Smooth muscle cell (in vitro differentiated cells): ENCODE data around the gene ILKAP. TPM values are rescaled to one million over a fixed set of nuclear protein-coding genes. Genes with fewer than 3 reads are reported as not detected.

Source experiments
- DNase-seq: peaks from one replicate; lab custom pipeline; 2025; ENCODE audit not compliant: unreplicated experiment; lab: John Stamatoyannopoulos, UW
- H2AFZ ChIP-seq: fragments of 200-600 bp; sonication (generic); 2 replicates; pipeline ENCODE4 v1.6.0; 2016; ENCODE audit warnings: antibody characterized with exemption, low read depth, mild to moderate bottlenecking
- H3F3A ChIP-seq: fragments of 200-600 bp; sonication (generic); 2 replicates; pipeline ENCODE4 v1.6.0; 2017; ENCODE audit warnings: antibody characterized with exemption, low read depth
- H3K27ac ChIP-seq: fragments of 200-600 bp; sonication (generic); 2 replicates; pipeline ENCODE4 v1.5.1; 2016; ENCODE audit warnings: low read depth, mild to moderate bottlenecking
- H3K27me3 ChIP-seq: fragments of 200-600 bp; sonication (generic); 2 replicates; pipeline ENCODE4 v1.6.1; 2016; ENCODE audit warnings: low read depth, mild to moderate bottlenecking
- H3K36me3 ChIP-seq: fragments of 200-600 bp; sonication (generic); 2 replicates; pipeline ENCODE4 v1.5.1; 2016; ENCODE audit warnings: low read depth
- H3K4me1 ChIP-seq: fragments of 200-600 bp; sonication (generic); 2 replicates; pipeline ENCODE4 v1.5.1; 2016; ENCODE audit warnings: low read depth
- H3K4me2 ChIP-seq: fragments of 200-600 bp; sonication (generic); 2 replicates; pipeline ENCODE4 v1.6.0; 2016; ENCODE audit warnings: mild to moderate bottlenecking
- H3K4me3 ChIP-seq: fragments of 200-600 bp; sonication (generic); 2 replicates; pipeline ENCODE4 v1.5.1; 2016; ENCODE audit warnings: mild to moderate bottlenecking
- H3K79me2 ChIP-seq: fragments of 200-600 bp; sonication (generic); 2 replicates; pipeline ENCODE4 v1.6.0; 2016; ENCODE audit warnings: low read depth, mild to moderate bottlenecking
- H3K9ac ChIP-seq: fragments of 200-600 bp; sonication (generic); 2 replicates; pipeline ENCODE4 v1.6.0; 2016; ENCODE audit warnings: low read depth
- H3K9me3 ChIP-seq: fragments of 200-600 bp; sonication (generic); replicated peaks from 2 replicates; pipeline ENCODE4 v1.5.1; 2016; ENCODE audit warnings: low read depth
- H4K20me1 ChIP-seq: fragments of 200-600 bp; sonication (generic); 2 replicates; pipeline ENCODE4 v1.6.0; 2016; ENCODE audit warnings: low read depth
- WGBS: methylation state at CpG from one replicate; pipeline ENCODE4 v1.1.7; 2016; ENCODE audit warnings: low lambda C conversion rate; 5-methylcytosine and 5-hydroxymethylcytosine counted together
- polyA plus RNA-seq: library from polyadenylated mRNA; unstranded; fragments of >200 nt; fragmentation: Nextera tagmentation; extraction: Ambion mirVana; gene quantifications from 2 replicates; pipeline ENCODE4 v1.2.1, GENCODE V29; 2016
- total RNA-seq: library from RNA; depleted of rRNA; stranded (reverse); fragments of >200 nt; gene quantifications from 2 replicates; pipeline ENCODE4 v1.2.3, GENCODE V29; 2014
- TF ChIP-seq, protein P1 (sequence below): fragments of 200-600 bp; sonication (generic); IDR thresholded peaks from 2 replicates; pipeline ENCODE4 v1.5.1; 2017; ENCODE audit warnings: borderline replicate concordance, mild to moderate bottlenecking, antibody characterized with exemption; ENCODE audit not compliant: insufficient read depth, poor library complexity, severe bottlenecking

ILKAP gene
- total and polyA plus RNA-seq, 2 experiments from 2014 or later, result 12.0 to 21.9 TPM

DNA sequence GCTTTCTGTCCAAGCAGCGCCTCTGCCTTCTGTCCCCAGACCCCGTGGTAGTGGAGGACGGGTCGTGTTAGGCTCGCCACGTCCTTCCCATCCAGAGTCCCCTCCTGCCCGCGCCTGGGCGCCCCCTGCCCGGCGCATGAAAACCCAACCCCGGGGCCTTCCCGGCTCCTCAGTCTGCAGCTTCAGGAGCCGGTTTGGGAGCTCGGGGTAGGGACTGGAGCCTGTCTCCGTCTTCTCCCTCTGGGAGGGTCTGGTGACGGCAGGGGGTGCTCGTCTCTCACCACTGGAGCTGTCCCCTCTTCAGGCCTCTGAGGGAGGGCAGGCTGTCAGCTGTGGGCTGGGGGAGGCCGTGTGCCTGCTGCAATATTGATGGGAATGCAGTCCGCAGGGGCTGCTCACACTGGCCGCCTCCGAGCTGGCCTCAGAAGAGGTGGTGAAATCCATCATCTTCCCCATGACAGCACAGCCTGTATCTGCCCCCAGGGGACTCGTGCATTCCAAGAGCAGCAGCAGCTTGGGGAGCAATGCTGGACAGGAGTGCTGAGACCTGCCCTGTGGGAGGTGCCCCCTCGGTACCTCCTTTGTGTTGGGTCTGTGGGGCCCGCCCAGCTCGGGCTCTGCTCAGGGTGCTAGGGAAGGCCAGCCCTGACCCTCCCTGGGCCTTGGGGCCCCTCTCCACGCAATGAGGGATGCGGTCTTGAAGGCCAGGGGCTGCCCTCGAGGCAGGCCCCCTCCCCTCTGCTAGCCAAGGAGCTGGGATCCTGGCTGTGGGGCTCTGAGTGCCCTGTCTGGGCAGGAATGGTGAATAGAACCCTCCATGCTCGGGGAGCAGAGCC is 82.8 kb downstream of the ILKAP start:
- no peaks in the 10 kb centered on the region for H3K36me3 ChIP-seq
- WGBS, result 62% methylated on average over 27 of the region's 30 CpGs
- TF ChIP-seq, protein P1, sequence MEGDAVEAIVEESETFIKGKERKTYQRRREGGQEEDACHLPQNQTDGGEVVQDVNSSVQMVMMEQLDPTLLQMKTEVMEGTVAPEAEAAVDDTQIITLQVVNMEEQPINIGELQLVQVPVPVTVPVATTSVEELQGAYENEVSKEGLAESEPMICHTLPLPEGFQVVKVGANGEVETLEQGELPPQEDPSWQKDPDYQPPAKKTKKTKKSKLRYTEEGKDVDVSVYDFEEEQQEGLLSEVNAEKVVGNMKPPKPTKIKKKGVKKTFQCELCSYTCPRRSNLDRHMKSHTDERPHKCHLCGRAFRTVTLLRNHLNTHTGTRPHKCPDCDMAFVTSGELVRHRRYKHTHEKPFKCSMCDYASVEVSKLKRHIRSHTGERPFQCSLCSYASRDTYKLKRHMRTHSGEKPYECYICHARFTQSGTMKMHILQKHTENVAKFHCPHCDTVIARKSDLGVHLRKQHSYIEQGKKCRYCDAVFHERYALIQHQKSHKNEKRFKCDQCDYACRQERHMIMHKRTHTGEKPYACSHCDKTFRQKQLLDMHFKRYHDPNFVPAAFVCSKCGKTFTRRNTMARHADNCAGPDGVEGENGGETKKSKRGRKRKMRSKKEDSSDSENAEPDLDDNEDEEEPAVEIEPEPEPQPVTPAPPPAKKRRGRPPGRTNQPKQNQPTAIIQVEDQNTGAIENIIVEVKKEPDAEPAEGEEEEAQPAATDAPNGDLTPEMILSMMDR, result no peak
- no peak for DNase-seq
- H3K4me2 ChIP-seq, result no peak overlapping the region
- no peak overlapping the region for H3K9ac ChIP-seq
- no peak overlapping the region for H3K27ac ChIP-seq
- H3K27me3 ChIP-seq, result peaks cover 16% of the 10 kb centered on the region
- H3K9me3 ChIP-seq, result no peaks in the 10 kb centered on the region
- no peaks in the 10 kb centered on the region for H4K20me1 ChIP-seq
- H3K79me2 ChIP-seq, result no peaks in the 10 kb centered on the region
- no peak overlapping the region for H3K4me3 ChIP-seq
- H3K4me1 ChIP-seq, result no peaks in the 10 kb centered on the region
- no peaks in the 10 kb centered on the region for H3F3A ChIP-seq
- H2AFZ ChIP-seq, result no peak overlapping the region

Other genes starting within 250 kb of the ILKAP start
- 52.1 and 94.8 TPM in 2 replicates for gene UBE2F, start 236.7 kb downstream of the ILKAP start, total RNA-seq
- gene UBE2F, start 236.7 kb downstream of the ILKAP start, polyA plus RNA-seq, result 52.5 and 59.1 TPM in 2 replicates
- gene SCLY, start 142.7 kb downstream of the ILKAP start, total RNA-seq, result 12.9 and 13.4 TPM in 2 replicates
- 7.6 and 10.0 TPM in 2 replicates for gene SCLY, start 142.7 kb downstream of the ILKAP start, polyA plus RNA-seq
- gene ESPNL, start 103.4 kb downstream of the ILKAP start, total RNA-seq, result 0.04 and 0.31 TPM in 2 replicates
- 0.71 TPM in 1 of 2 replicates, not detected in the other for gene ESPNL, start 103.4 kb downstream of the ILKAP start, polyA plus RNA-seq
- gene KLHL30, start 65.0 kb downstream of the ILKAP start, total RNA-seq, result 0.31 and 0.36 TPM in 2 replicates
- 0.17 TPM in 1 of 2 replicates, not detected in the other for gene KLHL30, start 65.0 kb downstream of the ILKAP start, polyA plus RNA-seq
- 0.13 TPM in 1 of 2 replicates, not detected in the other for gene ERFE, start 44.7 kb downstream of the ILKAP start, total RNA-seq
- 0.86 and 2.4 TPM in 2 replicates for gene ERFE, start 44.7 kb downstream of the ILKAP start, polyA plus RNA-seq
- 0.81 TPM in 1 of 2 replicates, not detected in the other for gene HES6, start 36.3 kb upstream of the ILKAP start, total RNA-seq
- 2.7 and 6.4 TPM in 2 replicates for gene HES6, start 36.3 kb upstream of the ILKAP start, polyA plus RNA-seq
- gene PER2, start 84.9 kb upstream of the ILKAP start, total RNA-seq, result 5.0 and 9.7 TPM in 2 replicates
- 3.5 and 7.9 TPM in 2 replicates for gene PER2, start 84.9 kb upstream of the ILKAP start, polyA plus RNA-seq
- 4.4 and 5.3 TPM in 2 replicates for gene TRAF3IP1, start 116.8 kb upstream of the ILKAP start, total RNA-seq
- 7.5 and 10.2 TPM in 2 replicates for gene TRAF3IP1, start 116.8 kb upstream of the ILKAP start, polyA plus RNA-seq
- gene ASB1, start 223.2 kb upstream of the ILKAP start, total RNA-seq, result 10.9 and 24.8 TPM in 2 replicates
- gene ASB1, start 223.2 kb upstream of the ILKAP start, polyA plus RNA-seq, result 27.3 and 37.5 TPM in 2 replicates